DOHH2 (cell line): ENCODE data around the gene DDX21.
"Not testable (repeated sequence)": the region's sequence is repeated elsewhere in the genome, so short reads cannot be mapped to it uniquely, and the experiment has no call there.

Source experiments
- H3F3A ChIP-seq: fragments of 200-600 bp; sonication (generic), shearing (Covaris generic); 2 replicates; pipeline ENCODE4 v1.6.0; 2016; ENCODE audit warnings: antibody characterized with exemption, mild to moderate bottlenecking; ENCODE audit not compliant: control insufficient read depth, insufficient read depth
- H3K27ac ChIP-seq: fragments of 200-600 bp; sonication (generic); 2 replicates; pipeline ENCODE4 v1.5.1; 2014; ENCODE audit warnings: low read depth, mild to moderate bottlenecking, low read length, moderate library complexity
- H3K27me3 ChIP-seq: fragments of 200-600 bp; sonication (generic); 2 replicates; pipeline ENCODE4 v1.6.1; 2014; ENCODE audit warnings: mild to moderate bottlenecking, low read length, mixed read lengths; ENCODE audit not compliant: control insufficient read depth
- H3K36me3 ChIP-seq: fragments of 200-600 bp; sonication (generic); 2 replicates; pipeline ENCODE4 v1.6.1; 2014; ENCODE audit warnings: mild to moderate bottlenecking, low read length, moderate library complexity, mixed read lengths; ENCODE audit not compliant: control insufficient read depth
- H3K4me1 ChIP-seq: fragments of 200-600 bp; sonication (generic); 2 replicates; pipeline ENCODE4 v1.6.1; 2014; ENCODE audit warnings: mild to moderate bottlenecking, low read length, mixed read lengths; ENCODE audit not compliant: control insufficient read depth
- H3K4me2 ChIP-seq: fragments of 200-600 bp; sonication (generic); 2 replicates; pipeline ENCODE4 v1.6.0; 2014; ENCODE audit warnings: mild to moderate bottlenecking, low read length, moderate library complexity
- H3K4me3 ChIP-seq: fragments of 200-600 bp; sonication (generic); 2 replicates; pipeline ENCODE4 v1.5.1; 2014; ENCODE audit warnings: mild to moderate bottlenecking, low read length, mixed read lengths
- H3K79me2 ChIP-seq: fragments of 200-600 bp; sonication (generic); 2 replicates; pipeline ENCODE4 v1.6.1; 2014; ENCODE audit warnings: mild to moderate bottlenecking, low read length, mixed read lengths; ENCODE audit not compliant: control insufficient read depth
- H3K9me2 ChIP-seq: fragments of 200-600 bp; sonication (generic); replicated peaks from 2 replicates; pipeline ENCODE4 v1.6.1; 2014; ENCODE audit warnings: mild to moderate bottlenecking, low read length, mixed read lengths; ENCODE audit not compliant: control insufficient read depth
- H3K9me3 ChIP-seq: fragments of 200-600 bp; sonication (generic); 2 replicates; pipeline ENCODE4 v1.6.1; 2014; ENCODE audit warnings: antibody characterized with exemption, low read length, mixed read lengths; ENCODE audit not compliant: control insufficient read depth, insufficient read depth
- H4K20me1 ChIP-seq: fragments of 200-600 bp; sonication (generic); 2 replicates; pipeline ENCODE4 v1.6.0; 2014; ENCODE audit warnings: low read depth, mild to moderate bottlenecking, antibody characterized with exemption, low read length, moderate library complexity; ENCODE audit not compliant: control insufficient read depth, insufficient read depth
- CTCF ChIP-seq: fragments of 200-600 bp; sonication (generic); IDR thresholded peaks from one replicate; pipeline ENCODE4 v1.5.1; 2014; ENCODE audit warnings: antibody characterized with exemption, mild to moderate bottlenecking, low read depth, low read length; ENCODE audit not compliant: poor library complexity, severe bottlenecking
- EZH2phosphoT487 ChIP-seq: fragments of 200-600 bp; sonication (generic); IDR thresholded peaks from 2 replicates; pipeline ENCODE4 v1.6.1; 2017; ENCODE audit warnings: borderline replicate concordance, mild to moderate bottlenecking, antibody characterized with exemption, low read length, moderate library complexity, mixed read lengths

Gene DDX21

GRCh38 chr10:68934994-68935393 lies 21.0 kb upstream of the DDX21 start:
- H3K9me2 ChIP-seq, result no peaks in the 10 kb centered on the region
- H3F3A ChIP-seq, result no peaks in the 10 kb centered on the region
- peaks cover 75% of the 10 kb centered on the region for H3K36me3 ChIP-seq
- peaks cover 8% of the 10 kb centered on the region for H3K79me2 ChIP-seq
- H4K20me1 ChIP-seq, result no peaks in the 10 kb centered on the region; the same call in 1 of the 2 replicates
- no peak overlapping the region for H3K4me3 ChIP-seq
- H3K4me1 ChIP-seq, result no peaks in the 10 kb centered on the region
- H3K27me3 ChIP-seq, result no peaks in the 10 kb centered on the region
- H3K4me2 ChIP-seq, result no peak overlapping the region
- no peaks in the 10 kb centered on the region for H3K9me3 ChIP-seq
- TF ChIP-seq CTCF (no peak), EZH2phosphoT487 (no peak)
- no peak overlapping the region for H3K27ac ChIP-seq

- Histone ChIP-seq H3K4me3 (no peak overlapping the region), H3K9me2 (no peaks in the 10 kb centered on the region), H3K4me2 (no peak overlapping the region), H3K27ac (no peak overlapping the region), H3F3A (no peaks in the 10 kb centered on the region; the same call in 1 of the 2 replicates), H3K36me3 (peaks cover 73% of the 10 kb centered on the region), H3K27me3 (no peaks in the 10 kb centered on the region), H3K9me3 (no peaks in the 10 kb centered on the region), H3K79me2 (peaks cover 4% of the 10 kb centered on the region; the same call in 1 of the 2 replicates), H3K4me1 (no peaks in the 10 kb centered on the region), H4K20me1 (no peaks in the 10 kb centered on the region)
- no peak for TF ChIP-seq CTCF
- TF ChIP-seq EZH2phosphoT487, result no peak
These were observed 17.9 kb upstream of the DDX21 start for GRCh38 chr10:68938117-68938516.

GRCh38 chr10:68938884-68939283 lies 17.1 kb upstream of the DDX21 start:
- H3F3A ChIP-seq, result no peaks in the 10 kb centered on the region; the same call in 1 of the 2 replicates
- peaks cover 78% of the 10 kb centered on the region for H3K36me3 ChIP-seq
- H3K9me2 ChIP-seq, result no peaks in the 10 kb centered on the region
- no peak overlapping the region for H3K27ac ChIP-seq
- H4K20me1 ChIP-seq, result no peaks in the 10 kb centered on the region
- no peaks in the 10 kb centered on the region for H3K9me3 ChIP-seq
- no peak for TF ChIP-seq EZH2phosphoT487
- no peak for TF ChIP-seq CTCF
- peaks cover 4% of the 10 kb centered on the region; the same call in 1 of the 2 replicates for H3K79me2 ChIP-seq
- no peaks in the 10 kb centered on the region for H3K4me1 ChIP-seq
- H3K4me3 ChIP-seq, result no peak overlapping the region
- no peaks in the 10 kb centered on the region for H3K27me3 ChIP-seq
- no peak overlapping the region for H3K4me2 ChIP-seq

- peaks cover 72% of the 10 kb centered on the region for H3K36me3 ChIP-seq
These were observed 15.1 kb upstream of the DDX21 start for GRCh38 chr10:68940917-68941316.

More at GRCh38 chr10:68940917-68941316, 15.1 kb upstream of the DDX21 start:
- not testable (repeated sequence) for H3K9me2 ChIP-seq, H3K4me2 ChIP-seq, H3K27me3 ChIP-seq, H3K4me3 ChIP-seq, H4K20me1 ChIP-seq, H3K4me1 ChIP-seq, H3F3A ChIP-seq, H3K79me2 ChIP-seq, H3K27ac ChIP-seq, H3K9me3 ChIP-seq
